Activated effector memory CD4-positive, alpha-beta T cell treated with anti-CD3 and anti-CD28 coated beads, Interleukin-2, amount 50 U/mL, for 16 hours (primary cell): ENCODE data around the gene NFATC1.
"Not testable (repeated sequence)": the region's sequence is repeated elsewhere in the genome, so short reads cannot be mapped to it uniquely, and the experiment has no call there.

Experiments used
- DNase-seq: peaks from one replicate; pipeline ENCODE4 v3.0.0-alpha.2; 2020

NFATC1 gene

GRCh38 chr18:79376661-79377060 is 19.1 kb upstream of the NFATC1 start:
- not testable (repeated sequence) for DNase-seq

GRCh38 chr18:79377187-79377891 is 18.4 kb upstream of the NFATC1 start:
- no peak for DNase-seq

DNA sequence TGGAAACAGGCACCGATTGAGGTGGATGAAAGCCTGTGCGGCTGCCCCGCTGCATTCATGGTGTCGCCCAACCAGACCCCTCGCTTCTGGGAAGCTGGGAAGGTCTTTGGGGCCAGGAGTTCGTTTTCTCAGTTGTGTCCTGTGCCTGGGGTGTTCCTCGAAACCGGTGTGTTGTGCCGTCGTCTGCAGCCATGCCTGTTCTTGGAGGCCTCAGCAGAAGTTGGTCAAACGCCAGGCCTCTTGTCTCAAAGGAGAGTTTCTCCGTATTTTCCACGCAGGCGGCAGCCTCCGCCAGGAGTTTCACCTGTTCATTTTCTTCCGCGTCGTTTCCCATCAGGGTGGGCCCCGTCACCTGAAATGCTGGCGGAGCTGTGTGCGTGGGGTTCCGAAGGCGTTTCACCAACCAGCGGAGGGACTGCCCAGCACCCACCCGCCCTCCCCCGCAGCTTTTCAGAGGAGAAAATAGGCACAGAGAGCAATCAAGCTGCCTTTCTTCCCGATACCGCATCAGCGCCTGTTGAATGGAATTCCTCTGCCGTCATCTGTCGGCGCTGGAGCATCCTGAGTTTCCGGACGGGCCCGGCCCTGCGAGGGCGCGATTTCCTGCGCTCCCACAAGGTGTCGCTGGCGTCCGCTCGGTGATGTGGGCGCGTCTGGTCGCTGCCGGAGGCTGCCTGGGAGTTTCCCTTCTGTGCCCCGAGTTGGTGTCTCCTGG is 17.0 kb upstream of the NFATC1 start:
- DNase-seq: peak; percentile 94

DNA sequence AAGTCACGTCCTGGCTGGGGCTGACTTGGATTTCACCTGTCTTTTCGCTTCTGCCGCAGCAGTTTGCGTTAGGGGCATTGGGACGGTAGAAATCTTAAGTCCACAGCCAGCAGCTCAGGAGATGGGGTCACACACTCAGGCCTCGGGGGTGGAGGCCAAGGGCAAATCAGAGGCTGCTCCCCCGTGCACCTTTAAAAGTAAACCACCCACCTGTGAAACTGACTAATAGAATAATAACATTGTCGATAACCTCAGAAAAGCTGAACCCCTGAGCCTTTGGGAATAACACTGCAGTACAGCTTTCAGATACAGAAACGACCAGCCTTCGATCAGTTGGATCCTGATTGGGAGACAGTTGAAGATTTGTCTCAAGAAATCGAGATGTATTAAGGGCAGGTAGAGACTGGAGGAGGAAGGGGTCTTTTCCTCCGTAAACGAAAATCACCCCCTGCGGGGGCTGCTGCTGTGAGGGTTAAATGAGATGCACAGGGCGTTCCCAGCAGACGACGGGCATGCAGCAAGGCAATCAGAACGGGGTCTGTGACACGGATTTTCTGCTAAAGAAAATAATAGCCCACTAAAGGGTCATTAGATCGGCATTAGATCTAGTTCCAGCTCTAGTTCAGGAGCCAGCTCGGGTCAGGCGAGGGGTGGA is 16.4 kb upstream of the NFATC1 start:
- no peak for DNase-seq

- DNase-seq: no peak
Measured at GRCh38 chr18:79379931-79380815, 15.6 kb upstream of the NFATC1 start.

DNA sequence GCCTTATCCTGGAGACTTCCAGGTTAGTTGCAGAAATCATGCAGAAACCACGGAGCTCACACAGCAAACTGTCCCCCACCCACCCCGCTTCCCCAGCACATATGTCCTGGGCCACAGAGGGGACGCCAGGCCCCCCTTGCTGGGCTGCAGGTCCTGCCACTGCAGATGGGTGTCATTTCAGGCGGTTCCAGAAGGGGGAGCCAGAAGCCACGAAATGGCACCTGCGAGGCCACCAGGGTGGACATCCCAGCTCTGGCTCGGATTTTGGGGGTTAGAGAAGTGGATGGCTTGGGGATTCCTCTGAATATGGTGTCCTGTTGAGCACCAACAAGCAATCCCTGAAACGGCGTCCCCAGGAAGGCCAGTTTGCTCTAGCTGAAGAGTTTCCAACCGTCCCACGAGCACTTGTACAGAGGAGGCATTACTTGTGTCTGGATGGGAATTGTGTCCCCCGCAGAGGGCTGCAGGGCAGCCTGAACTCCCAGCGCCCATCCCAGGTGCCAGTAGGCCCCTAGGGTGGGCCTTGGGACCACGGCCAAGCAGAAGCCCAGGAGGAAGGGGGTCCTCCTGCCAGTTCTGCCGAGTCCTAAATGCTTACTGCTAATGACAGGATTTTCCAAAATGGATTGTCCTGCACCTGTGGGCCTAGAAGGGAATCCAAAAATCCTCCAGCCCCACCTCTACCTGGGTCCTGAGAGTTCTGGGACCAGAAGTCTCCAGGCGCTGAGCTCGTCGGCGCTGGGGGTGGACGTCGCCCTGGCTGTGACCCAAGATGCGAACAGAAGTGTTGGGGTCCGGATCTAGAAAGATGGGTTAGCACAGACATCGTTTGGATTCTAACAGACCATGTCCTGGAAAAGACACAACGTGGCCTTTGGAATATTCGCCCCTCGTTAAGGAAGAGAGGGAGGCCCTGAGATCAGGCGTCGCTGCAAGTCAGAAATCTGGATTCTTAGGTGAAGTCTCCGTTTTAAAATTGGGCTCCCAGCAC is 14.6 kb upstream of the NFATC1 start:
- DNase-seq: peak; percentile 90

GRCh38 chr18:79381811-79382311 is 13.9 kb upstream of the NFATC1 start:
- no peak for DNase-seq

DNA sequence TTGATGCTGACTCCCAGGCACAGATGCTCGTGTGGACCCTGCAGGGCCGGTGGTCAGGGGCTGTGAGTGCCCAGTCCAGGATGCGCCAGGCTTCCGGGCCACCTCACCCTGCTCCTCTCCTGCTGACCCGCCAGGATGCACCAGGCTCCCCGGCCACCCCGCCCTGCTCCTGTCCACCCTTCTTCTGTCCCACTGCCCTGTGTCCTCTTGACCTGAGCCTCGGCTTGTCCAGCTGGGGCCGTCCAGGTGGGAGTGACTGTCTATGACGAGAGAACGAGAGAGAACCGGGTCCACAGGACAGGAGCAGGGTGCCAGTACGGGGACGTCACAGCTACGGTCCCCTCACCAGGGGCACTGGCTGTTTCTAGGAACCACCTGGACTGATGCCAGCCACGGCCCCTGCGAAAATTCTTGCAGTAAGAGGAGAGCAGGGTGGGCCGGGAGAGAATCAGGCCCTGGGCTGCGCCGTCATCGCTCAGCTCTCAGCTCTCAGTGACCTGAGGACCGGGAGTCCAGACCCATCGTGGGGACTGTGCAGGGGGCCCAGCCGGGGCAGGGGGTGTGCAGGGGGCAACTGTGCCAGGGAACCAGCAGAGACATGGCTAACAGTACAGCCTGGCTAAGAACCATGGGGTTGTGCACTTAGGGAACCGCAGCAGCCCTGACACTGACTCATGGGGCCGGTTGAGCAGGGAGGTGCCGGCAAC is 12.9 kb upstream of the NFATC1 start:
- no peak for DNase-seq

GRCh38 chr18:79383388-79384056 is 12.2 kb upstream of the NFATC1 start:
- peak; percentile 61 for DNase-seq

DNA sequence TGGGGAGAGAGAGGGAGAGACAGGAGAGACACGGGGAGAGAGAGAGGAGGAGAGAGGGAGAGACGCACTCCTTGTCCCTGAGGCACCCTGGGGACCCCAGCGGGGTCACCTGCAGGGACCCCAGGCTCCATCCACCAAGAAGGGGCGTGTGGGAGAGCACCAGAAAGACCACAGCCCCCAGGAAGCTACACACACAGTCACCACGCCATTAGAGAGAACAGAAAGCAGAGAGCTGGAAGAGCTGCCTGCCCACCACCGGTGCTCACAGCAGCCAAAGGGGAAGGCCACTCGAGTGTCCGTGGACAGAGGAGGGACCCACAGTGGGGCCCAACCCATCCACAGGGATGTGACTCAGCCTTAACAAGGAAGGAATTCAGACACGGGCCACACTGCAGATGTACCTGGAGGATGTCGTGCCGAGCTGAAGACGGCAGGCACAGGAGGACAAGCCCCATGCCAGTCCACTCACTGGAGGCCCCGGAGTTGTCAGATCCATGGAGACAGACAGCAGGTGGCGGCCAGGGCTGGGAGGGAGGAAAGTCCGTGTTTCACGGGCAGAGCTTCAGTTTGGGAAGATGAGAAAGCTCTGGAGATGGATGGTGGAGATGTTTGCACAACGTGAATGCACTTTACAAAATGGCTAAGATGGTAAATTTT is 11.5 kb upstream of the NFATC1 start:
- DNase-seq: no peak

DNA sequence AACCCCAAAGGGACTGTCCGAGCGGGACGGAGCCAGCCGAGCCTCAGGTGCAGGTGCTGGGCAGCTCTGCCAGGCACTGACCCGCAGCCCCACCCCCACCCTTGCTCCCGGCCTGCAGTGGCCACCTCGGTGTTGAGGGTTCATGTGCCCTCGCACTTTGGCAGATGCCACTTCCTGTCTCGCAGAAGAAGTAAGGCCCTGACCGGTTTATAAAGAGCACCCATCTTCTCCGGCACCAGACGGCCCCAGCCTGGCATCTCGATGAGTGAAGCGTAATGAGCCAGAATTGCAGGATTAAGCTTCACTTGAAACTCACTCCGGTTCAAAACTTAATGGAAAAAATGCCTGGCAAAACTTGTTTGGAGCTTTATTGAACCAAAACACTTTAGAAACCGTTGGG is 10.9 kb upstream of the NFATC1 start:
- DNase-seq: no peak

DNA sequence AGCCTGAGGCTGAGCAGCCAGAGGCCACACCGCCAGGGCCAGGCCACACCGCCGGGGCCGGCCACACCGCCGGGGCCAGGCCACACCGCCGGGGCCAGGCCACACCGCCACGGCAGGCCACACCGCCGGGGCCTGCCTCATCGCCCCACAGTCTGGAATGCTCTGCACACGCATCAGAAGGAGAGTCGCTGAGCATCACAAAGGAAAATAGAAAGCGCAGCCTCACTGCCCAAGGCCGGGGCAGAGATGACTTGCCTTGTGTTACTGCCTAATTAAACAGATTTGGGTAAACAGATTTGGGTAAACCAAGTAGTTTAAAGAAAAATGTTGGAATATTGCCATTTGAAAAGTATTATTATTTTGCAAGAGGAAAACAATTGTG is 10.4 kb upstream of the NFATC1 start:
- no peak for DNase-seq

DNA sequence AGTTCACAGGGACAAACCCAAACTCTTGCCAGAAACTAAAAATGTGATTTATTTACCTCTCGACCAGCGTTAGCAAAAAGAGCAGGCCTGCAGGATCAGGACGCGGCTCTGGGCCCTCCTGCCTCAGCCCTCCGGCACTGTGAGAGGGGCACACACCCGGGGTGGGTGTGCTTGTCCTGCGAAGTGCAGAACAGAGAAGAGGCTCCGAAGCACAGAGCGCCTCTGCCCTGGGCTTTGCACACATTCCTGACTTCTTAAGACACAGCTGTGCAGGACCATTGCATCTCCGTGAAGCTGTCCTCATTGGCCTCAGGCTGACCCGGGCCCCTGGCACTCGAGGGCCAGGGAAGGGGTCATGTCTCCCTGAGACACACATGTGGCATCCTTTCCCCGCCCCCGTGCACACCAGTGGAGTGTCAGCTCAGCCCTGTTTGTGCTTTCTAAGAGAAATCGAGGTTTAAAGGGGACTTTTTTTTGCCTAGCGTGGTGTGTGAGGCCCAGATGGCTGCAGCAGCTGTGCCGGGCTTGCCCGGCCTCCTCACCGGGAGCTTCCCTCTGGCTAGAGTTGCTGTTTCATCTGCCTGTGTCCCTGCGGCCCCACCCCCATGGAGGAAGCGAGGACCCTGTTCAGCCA is 9.9 kb upstream of the NFATC1 start:
- no peak for DNase-seq

DNA sequence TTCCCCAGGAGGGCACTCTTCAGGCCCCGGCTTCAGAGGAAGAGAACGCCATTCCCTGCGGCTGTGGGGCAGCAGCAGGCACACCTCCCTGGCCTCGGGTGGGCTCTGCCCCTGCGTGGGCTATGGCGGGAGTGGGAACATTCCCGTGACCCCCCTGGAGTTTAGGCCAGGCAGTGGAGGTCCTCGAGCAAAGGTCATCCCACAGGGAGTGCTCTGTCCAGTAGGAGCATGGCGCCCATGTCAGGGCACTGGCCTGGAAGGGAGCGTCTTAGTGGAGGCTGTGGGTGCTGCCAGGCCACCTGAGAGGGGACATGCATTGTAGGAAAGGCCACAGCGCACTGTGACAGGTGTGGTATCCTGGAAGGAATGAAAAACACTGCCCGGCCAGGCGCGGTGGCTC is 9.2 kb upstream of the NFATC1 start:
- no peak for DNase-seq

DNA sequence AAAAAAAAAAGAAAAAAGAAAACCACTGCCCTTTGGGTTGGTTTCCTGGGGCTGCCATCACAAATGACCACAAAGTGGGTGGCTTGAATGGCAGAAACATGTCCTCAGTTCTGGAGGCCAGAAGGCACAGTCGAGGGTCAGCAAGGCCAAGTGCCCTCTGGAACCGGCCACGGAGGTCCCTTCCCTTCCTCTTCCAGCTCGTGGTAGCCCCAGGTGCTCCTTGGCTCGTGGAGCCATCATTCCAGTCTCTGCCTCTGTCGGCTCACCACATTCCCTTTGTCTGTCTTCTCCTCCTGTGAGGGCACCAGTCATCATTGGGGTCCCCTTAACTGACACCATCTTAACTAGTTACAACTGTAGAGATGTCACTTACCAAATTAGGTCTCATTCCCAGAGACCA is 8.5 kb upstream of the NFATC1 start:
- no peak for DNase-seq

- no peak for DNase-seq
Measured at GRCh38 chr18:79387615-79388014, 8.1 kb upstream of the NFATC1 start.

DNA sequence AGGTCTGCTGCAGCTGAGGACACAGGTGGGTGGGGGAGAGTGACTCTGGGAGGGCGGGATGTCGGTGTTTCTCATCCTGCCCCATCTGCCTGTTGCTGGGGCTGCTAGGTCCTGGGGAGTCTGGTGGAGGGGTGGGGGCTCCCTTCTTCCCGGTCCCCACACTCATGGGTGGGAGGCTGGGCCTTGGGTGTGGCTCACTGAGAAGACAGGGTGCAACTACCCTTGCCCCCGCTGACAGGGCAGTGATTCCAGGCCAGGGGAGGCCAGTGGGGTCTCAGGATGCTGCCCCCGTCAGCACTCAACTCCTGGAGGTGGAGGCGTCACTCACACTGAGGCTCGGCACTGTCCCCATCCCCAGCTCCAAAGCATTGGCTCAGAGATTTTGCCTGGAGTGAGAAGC is 7.7 kb upstream of the NFATC1 start:
- no peak for DNase-seq

- DNase-seq: no peak
Measured at GRCh38 chr18:79389689-79390088, 6.0 kb upstream of the NFATC1 start.

- peak; percentile 60 for DNase-seq
Measured at GRCh38 chr18:79392226-79392625, 3.5 kb upstream of the NFATC1 start.
